Measurements from ENCODE around the gene CCDC88C.

The CCDC88C gene

GRCh38 chr14:91397965-91398591 is 19.5 kb downstream of the CCDC88C start:
- DNase-seq (ENCODE audit: low read depth in 2 of 2) = no peak
- TF ChIP-seq CTCF (IDR thresholded peaks at IDR 0.05; ENCODE audit: low read depth, low read length) = no peak

GRCh38 chr14:91396959-91397815 is 20.4 kb downstream of the CCDC88C start:
- no peak overlapping the region for H3K4me3 ChIP-seq (replicated peaks in 1 of 2; ENCODE audit: low read depth in 2 of 2, low read length in 2 of 2)
- DNase-seq (ENCODE audit: low read depth in 2 of 2) = no peak
- no peak for TF ChIP-seq CTCF (IDR thresholded peaks at IDR 0.05; ENCODE audit: low read depth, low read length)

More at GRCh38 chr14:91397965-91398591, 19.5 kb downstream of the CCDC88C start:
- H3K4me3 ChIP-seq (replicated peaks in 1 of 2; ENCODE audit: low read depth in 2 of 2, low read length in 2 of 2) = no peak overlapping the region

- no peak for DNase-seq (ENCODE audit: low read depth in 2 of 2)
- no peak for TF ChIP-seq CTCF (IDR thresholded peaks at IDR 0.05; ENCODE audit: low read depth, low read length)
- H3K4me3 ChIP-seq (replicated peaks in 1 of 2; ENCODE audit: low read depth in 2 of 2, low read length in 2 of 2) = no peak overlapping the region
Observed at GRCh38 chr14:91396013-91396660, 21.5 kb downstream of the CCDC88C start.

DNA sequence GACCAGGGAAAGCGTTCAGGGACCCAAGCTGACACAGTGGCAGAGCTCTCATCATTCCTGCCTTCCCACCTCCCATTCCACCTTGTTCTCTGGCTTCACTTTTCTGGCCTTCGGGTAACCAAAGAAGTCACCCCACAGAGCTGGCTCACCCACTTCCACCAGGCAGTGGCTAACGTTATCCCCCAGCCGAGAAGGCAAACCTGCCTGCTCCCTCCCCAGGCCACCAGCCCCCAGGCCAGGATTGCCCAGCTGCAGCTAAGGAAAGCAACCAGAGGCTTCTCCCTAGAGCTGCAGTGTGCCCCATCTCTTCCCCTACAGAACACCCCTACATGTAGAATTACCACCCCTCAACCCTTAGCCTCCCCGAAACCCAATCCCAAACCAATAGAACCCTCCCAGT is 22.2 kb downstream of the CCDC88C start:
- no peak overlapping the region for H3K4me3 ChIP-seq (replicated peaks in 1 of 2; ENCODE audit: low read depth in 2 of 2, low read length in 2 of 2)
- DNase-seq (ENCODE audit: low read depth in 2 of 2) = no peak
- no peak for TF ChIP-seq CTCF (IDR thresholded peaks at IDR 0.05; ENCODE audit: low read depth, low read length)

- DNase-seq (ENCODE audit: low read depth in 2 of 2) = no peak
- TF ChIP-seq CTCF (IDR thresholded peaks at IDR 0.05; ENCODE audit: low read depth, low read length) = no peak
- no peak overlapping the region for H3K4me3 ChIP-seq (replicated peaks in 1 of 2; ENCODE audit: low read depth in 2 of 2, low read length in 2 of 2)
Observed at GRCh38 chr14:91394105-91395081, 23.2 kb downstream of the CCDC88C start.

Data from cardiac fibroblast (primary cell).